GM12878 (cell line): ENCODE data around the gene GZMM. TPM values are rescaled to one million over a fixed set of nuclear protein-coding genes. Genes with fewer than 3 reads are reported as not detected.
A peak's percentile ranks its signal among the peaks of the same experiment; 100 is the strongest.

Experiments used
- ATAC-seq: fragments of 200-7000 bp; cut with Tn5 transposase; 3 replicates; pipeline ENCODE4 v1.9.1; 2020; ENCODE audit warnings: mild to moderate bottlenecking, moderate library complexity
- BruUV-seq: library from RNA; stranded (reverse); fragments of 400-500 nt; replicated peaks from 2 replicates; lab custom pipeline; 2021; lab: Mats Ljungman, UMichigan
- CTCF ChIA-PET: fragments of 300-600 bp; sonication (Branson Sonifier 250); formaldehyde crosslinking; extraction: SDS; loops from one replicate; lab custom pipeline; 2021; ENCODE audit warnings: inconsistent platforms; lab: Yijun Ruan, JAX
- POLR2A ChIA-PET: fragments of 350-600 bp; formaldehyde crosslinking; extraction: SDS; loops from one replicate; lab custom pipeline; 2021; ENCODE audit warnings: inconsistent platforms; lab: Charles Lee
- RAD21 ChIA-PET: fragments of 300-600 bp; sonication (Branson Sonifier 250); formaldehyde crosslinking; loops from one replicate; lab custom pipeline; 2023; ENCODE audit warnings: antibody characterized with exemption; ENCODE audit not compliant: unreplicated experiment; lab: Charles Lee
- SMC1A ChIA-PET: fragments of 300-600 bp; sonication (Branson Sonifier 250); formaldehyde crosslinking; loops from one replicate; lab custom pipeline; 2023; ENCODE audit not compliant: unreplicated experiment, uncharacterized antibody; lab: Charles Lee
- DNase-seq: peaks from one replicate; pipeline ENCODE4 v3.0.0-alpha.2; 2011; ENCODE audit warnings: low read depth, low spot score
- FAIRE-seq: peaks from 3 replicates; lab custom pipeline; 2011; peaks lifted over from hg19 to GRCh38; lab: Jason Lieb, UNC
- H2AFZ ChIP-seq: 2 replicates; pipeline ENCODE4 v1.6.0; 2011; ENCODE audit warnings: low read depth, low read length, control low read depth; ENCODE audit not compliant: control insufficient read depth
- H3K27ac ChIP-seq: 2 replicates; pipeline ENCODE4 v1.5.1; 2011; ENCODE audit warnings: control low read depth; ENCODE audit not compliant: control insufficient read depth, insufficient read depth
- H3K27me3 ChIP-seq, 2 experiments: replicated peaks in 1 of 2; 2 replicates each; pipeline versions ENCODE4 v1.6.0 to v1.6.1; 2011; ENCODE audit warnings: low read length in 1 of 2; ENCODE audit not compliant: control insufficient read depth in 2 of 2, insufficient read depth in 2 of 2
- H3K36me3 ChIP-seq, 2 experiments: 2 replicates each; pipeline ENCODE4 v1.5.1; 2011; ENCODE audit warnings: low read length in 1 of 2; ENCODE audit not compliant: control insufficient read depth in 2 of 2, insufficient read depth in 2 of 2
- H3K4me1 ChIP-seq: 2 replicates; pipeline ENCODE4 v1.6.1; 2011; ENCODE audit warnings: mild to moderate bottlenecking, low read length, moderate library complexity, mixed read lengths; ENCODE audit not compliant: control insufficient read depth, insufficient read depth
- H3K4me2 ChIP-seq: 2 replicates; pipeline ENCODE4 v1.6.0; 2011; ENCODE audit warnings: control low read depth; ENCODE audit not compliant: control insufficient read depth, insufficient read depth
- H3K4me3 ChIP-seq: fragments of 200-600 bp; sonication (generic); 2 replicates; pipeline ENCODE4 v1.5.1; 2016
- H3K79me2 ChIP-seq: 2 replicates; pipeline ENCODE4 v1.6.0; 2011; ENCODE audit warnings: low read length; ENCODE audit not compliant: control insufficient read depth, insufficient read depth
- H3K9ac ChIP-seq: 2 replicates; pipeline ENCODE4 v1.8.0; 2011; ENCODE audit warnings: low read length, control low read depth, mixed read lengths; ENCODE audit not compliant: control insufficient read depth, insufficient read depth
- H3K9me3 ChIP-seq: replicated peaks from 3 replicates; pipeline ENCODE4 v1.5.1; 2011; ENCODE audit warnings: mild to moderate bottlenecking, low read length; ENCODE audit not compliant: control insufficient read depth, insufficient read depth
- H4K20me1 ChIP-seq: 2 replicates; pipeline ENCODE4 v1.6.0; 2011; ENCODE audit not compliant: control insufficient read depth, insufficient read depth
- ETV6 ChIP-seq, 2 experiments: fragments of 450-650 bp in 1 of 2; IDR thresholded peaks in 1 of 2; conservative IDR thresholded peaks in 1 of 2; 2 replicates each; pipeline ENCODE4 v1.6.1; 2014; ENCODE audit warnings: antibody characterized with exemption in 1 of 2, borderline replicate concordance in 1 of 2, low read depth in 1 of 2, mild to moderate bottlenecking in 1 of 2, moderate library complexity in 1 of 2
- POLR2A ChIP-seq: IDR thresholded peaks from 2 replicates; pipeline ENCODE4 v1.6.1; 2011; ENCODE audit warnings: low read depth, mild to moderate bottlenecking, low read length
- POLR2AphosphoS5 ChIP-seq: IDR thresholded peaks from 2 replicates; pipeline ENCODE4 v1.6.1; 2011; ENCODE audit warnings: mild to moderate bottlenecking, low read length, inconsistent platforms
- RUNX3 ChIP-seq: IDR thresholded peaks from 2 replicates; pipeline ENCODE4 v1.6.1; 2012; ENCODE audit warnings: low read length, inconsistent platforms
- WGBS: methylation state at CpG from one replicate; pipeline ENCODE4 v1.1.6; 2016; ENCODE audit warnings: low lambda C conversion rate; ENCODE audit not compliant: insufficient replicate concordance, insufficient coverage; ENCODE audit errors: missing lambda C conversion rate; 5-methylcytosine and 5-hydroxymethylcytosine counted together
- in situ Hi-C: fragments of 300-500 bp; cut with MboI; formaldehyde crosslinking; loops from 9 replicates; pipeline ENCODE4 v1.14.3; 2018; ENCODE audit warnings: mixed read lengths
- intact Hi-C: fragments of 100-400 bp; cut with micrococcal nuclease; formaldehyde crosslinking; loops from one replicate; pipeline ENCODE4 v1.14.2; 2022; ENCODE audit not compliant: unreplicated experiment
- polyA plus RNA-seq, 11 experiments: library from polyadenylated mRNA; depleted of rRNA in 4 of 11; unstranded in 6 of 11; stranded (reverse) in 5 of 11; fragments of >200 nt; fragmentation: Nextera tagmentation in 4 of 11; fragmentation: Illumina TruSeq in 1 of 11; extraction: Ambion mirVana in 4 of 11; extraction: Trizol in 1 of 11; gene quantifications; 1 replicate in 1 of 11; 2 replicates in 10 of 11; pipeline versions ENCODE4 v1.2.1 to v1.2.3, GENCODE V29; 2011 to 2016; ENCODE audit warnings: inconsistent platforms in 2 of 11, missing spikeins in 2 of 11, low read depth in 1 of 11
- total RNA-seq, 4 experiments: library from RNA; depleted of rRNA in 3 of 4; stranded (reverse); fragments of >200 nt in 3 of 4; fragmentation: Illumina TruSeq in 1 of 4; extraction: Trizol in 1 of 4; gene quantifications; 2 replicates each; pipeline versions ENCODE4 v1.2.1 to v1.2.3, GENCODE V29; 2013 to 2021

Gene GZMM
- total and polyA plus RNA-seq, 10 of the 15 experiments (the other 5 are each of a cell fraction or from before 2014, with no cell fraction given): 0.09 to 0.48 (median 0.23) TPM; not detected in 7

- Histone ChIP-seq H3K4me3 (no peak overlapping the region), H3K9me3 (no peaks in the 10 kb centered on the region), H4K20me1 (0 out of 2 replicates have a peak, but pooled peaks cover 5% of the 10 kb centered on the region), H2AFZ (no peak overlapping the region), H3K36me3 (peaks cover 0 to 47% of the 10 kb centered on the region in 2 experiments; a peak in 3 of 4 replicates), H3K27ac (no peak overlapping the region), H3K9ac (no peak overlapping the region), H3K4me1 (peaks cover 3% of the 10 kb centered on the region; the same call in 1 of the 2 replicates), H3K4me2 (no peak overlapping the region), H3K79me2 (peaks cover 47% of the 10 kb centered on the region), H3K27me3 (no peaks in the 10 kb centered on the region)
- BruUV-seq: no TSS peak
- DNase-seq (no peak), FAIRE-seq (no peak), ATAC-seq (no peak)
- POLR2A ChIA-PET: no interaction called here
- CTCF ChIA-PET: interaction anchor here (0.7 kb wide), 1 partner anchor 46 kb away, joined by 3 read pairs; no protein-coding TSS in a partner anchor
- in situ Hi-C loops: no loop called here
- 91% methylated on average over 46 of the region's 46 CpGs for WGBS
- TF ChIP-seq POLR2AphosphoS5 (0 out of 2 replicates have a peak, but pooled peaks have one; percentile 2), ETV6 (conservative IDR thresholded peaks at IDR 0.05 in 1 of 2, IDR thresholded peaks at IDR 0.05 in 1 of 2; ENCODE audit: borderline replicate concordance in 1 of 2, low read depth in 1 of 2) (no peak)
- intact Hi-C loops: no loop called here
- RAD21 ChIA-PET: no interaction called here
- SMC1A ChIA-PET: no interaction called here
Measured at GRCh38 chr19:579111-579841, 35.4 kb downstream of the GZMM start.

GRCh38 chr19:579842-580155 is 35.9 kb downstream of the GZMM start:
- ATAC-seq: no peak
- Histone ChIP-seq H3K9me3 (no peaks in the 10 kb centered on the region), H3K4me3 (no peak overlapping the region), H3K9ac (no peak overlapping the region), H3K36me3 (peaks cover 0 to 47% of the 10 kb centered on the region in 2 experiments; a peak in 3 of 4 replicates), H3K27me3 (no peaks in the 10 kb centered on the region), H2AFZ (no peak overlapping the region), H3K79me2 (peaks cover 42% of the 10 kb centered on the region), H3K27ac (no peak overlapping the region), H4K20me1 (0 out of 2 replicates have a peak, but pooled peaks cover 5% of the 10 kb centered on the region), H3K4me1 (peaks cover under 1% of the 10 kb centered on the region; the same call in 1 of the 2 replicates), H3K4me2 (no peak overlapping the region)
- WGBS: 85% methylated on average over 11 of the region's 11 CpGs
- CTCF ChIA-PET: no interaction called here
- intact Hi-C loops (no loop called here), in situ Hi-C loops (no loop called here)
- no peak for DNase-seq
- TF ChIP-seq POLR2A (0 out of 2 replicates have a peak, but pooled peaks have one; percentile 15), RUNX3 (no peak)
- RAD21 ChIA-PET: no interaction called here
- no TSS peak for BruUV-seq
- POLR2A ChIA-PET: no interaction called here
- FAIRE-seq: no peak
- SMC1A ChIA-PET: no interaction called here
